ENCODE measurements around the gene NEU4. TPM values are rescaled to one million over a fixed set of nuclear protein-coding genes. Genes with fewer than 3 reads are reported as not detected.
"Not testable (repeated sequence)": the region's sequence is repeated elsewhere in the genome, so short reads cannot be mapped to it uniquely, and the experiment has no call there.

Gene NEU4
- total RNA-seq, 1 donor from 2014 or later: 0.42 TPM

DNA sequence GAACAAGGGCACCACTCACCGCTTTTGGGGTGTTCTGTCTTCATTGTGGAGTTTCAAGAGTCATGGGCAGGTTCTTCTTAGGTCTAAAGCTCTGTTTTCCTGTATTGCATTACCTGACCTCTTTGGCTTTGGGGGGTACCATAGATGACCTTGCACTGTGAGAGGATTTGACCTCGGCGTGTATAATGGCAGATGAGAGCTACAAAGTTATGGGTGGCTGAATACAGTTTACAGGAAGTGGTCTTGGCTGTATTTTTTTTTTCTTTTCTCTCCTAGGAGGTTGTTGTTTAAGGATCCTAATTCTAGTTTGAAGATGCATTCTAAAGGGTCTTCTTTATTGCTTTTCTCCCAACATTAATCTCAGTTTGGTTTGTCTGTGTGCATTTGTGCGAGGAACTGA lies 20.9 kb upstream of the NEU4 start:
- no peaks in the 10 kb centered on the region for H3K4me1 Mint-ChIP-seq (ENCODE audit: low read depth)

DNA sequence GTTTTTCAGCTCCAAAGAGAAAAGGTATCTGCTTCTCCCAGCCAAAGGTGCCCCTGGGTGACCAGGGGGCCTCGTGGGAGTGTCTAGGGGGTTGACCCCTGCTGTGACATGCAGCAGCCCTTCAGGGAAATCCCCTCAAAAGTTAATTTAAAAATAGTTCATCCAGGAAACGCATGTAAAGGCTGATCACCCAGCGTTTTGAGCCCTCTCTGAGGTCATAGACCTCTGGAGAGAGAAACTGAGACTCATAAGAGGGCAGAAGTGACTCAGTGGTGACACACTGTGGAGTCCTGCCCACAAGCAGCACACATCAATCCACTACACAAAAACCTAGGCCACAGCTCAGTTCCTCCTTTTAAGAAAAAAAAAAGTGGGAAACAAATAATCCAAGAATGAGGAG lies 20.4 kb upstream of the NEU4 start:
- Mint-ChIP-seq H3K27me3 (ENCODE audit: low read depth) (peaks cover 2% of the 10 kb centered on the region), H3K4me1 (ENCODE audit: low read depth) (no peaks in the 10 kb centered on the region), H3K4me3 (ENCODE audit: unreplicated experiment) (no peak overlapping the region), H3K27ac (ENCODE audit: unreplicated experiment) (no peak overlapping the region), H3K36me3 (ENCODE audit: low read depth) (peaks cover 4% of the 10 kb centered on the region), H3K9me3 (ENCODE audit: low read depth) (peaks cover 7% of the 10 kb centered on the region)
- TF ChIP-seq, protein P1, sequence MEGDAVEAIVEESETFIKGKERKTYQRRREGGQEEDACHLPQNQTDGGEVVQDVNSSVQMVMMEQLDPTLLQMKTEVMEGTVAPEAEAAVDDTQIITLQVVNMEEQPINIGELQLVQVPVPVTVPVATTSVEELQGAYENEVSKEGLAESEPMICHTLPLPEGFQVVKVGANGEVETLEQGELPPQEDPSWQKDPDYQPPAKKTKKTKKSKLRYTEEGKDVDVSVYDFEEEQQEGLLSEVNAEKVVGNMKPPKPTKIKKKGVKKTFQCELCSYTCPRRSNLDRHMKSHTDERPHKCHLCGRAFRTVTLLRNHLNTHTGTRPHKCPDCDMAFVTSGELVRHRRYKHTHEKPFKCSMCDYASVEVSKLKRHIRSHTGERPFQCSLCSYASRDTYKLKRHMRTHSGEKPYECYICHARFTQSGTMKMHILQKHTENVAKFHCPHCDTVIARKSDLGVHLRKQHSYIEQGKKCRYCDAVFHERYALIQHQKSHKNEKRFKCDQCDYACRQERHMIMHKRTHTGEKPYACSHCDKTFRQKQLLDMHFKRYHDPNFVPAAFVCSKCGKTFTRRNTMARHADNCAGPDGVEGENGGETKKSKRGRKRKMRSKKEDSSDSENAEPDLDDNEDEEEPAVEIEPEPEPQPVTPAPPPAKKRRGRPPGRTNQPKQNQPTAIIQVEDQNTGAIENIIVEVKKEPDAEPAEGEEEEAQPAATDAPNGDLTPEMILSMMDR (IDR thresholded peaks at IDR 0.05): no peak
- DNase-seq (ENCODE audit: low spot score): no peak

More for the DNA sequence above, 20.9 kb upstream of the NEU4 start:
- H3K36me3 Mint-ChIP-seq (ENCODE audit: low read depth): peaks cover 2% of the 10 kb centered on the region
- no peak overlapping the region for H3K27ac Mint-ChIP-seq (ENCODE audit: unreplicated experiment)
- peaks cover 7% of the 10 kb centered on the region for H3K9me3 Mint-ChIP-seq (ENCODE audit: low read depth)
- peaks cover 2% of the 10 kb centered on the region for H3K27me3 Mint-ChIP-seq (ENCODE audit: low read depth)
- DNase-seq (ENCODE audit: low spot score): no peak
- no peak overlapping the region for H3K4me3 Mint-ChIP-seq (ENCODE audit: unreplicated experiment)
- TF ChIP-seq, protein P1 (IDR thresholded peaks at IDR 0.05): no peak

DNA sequence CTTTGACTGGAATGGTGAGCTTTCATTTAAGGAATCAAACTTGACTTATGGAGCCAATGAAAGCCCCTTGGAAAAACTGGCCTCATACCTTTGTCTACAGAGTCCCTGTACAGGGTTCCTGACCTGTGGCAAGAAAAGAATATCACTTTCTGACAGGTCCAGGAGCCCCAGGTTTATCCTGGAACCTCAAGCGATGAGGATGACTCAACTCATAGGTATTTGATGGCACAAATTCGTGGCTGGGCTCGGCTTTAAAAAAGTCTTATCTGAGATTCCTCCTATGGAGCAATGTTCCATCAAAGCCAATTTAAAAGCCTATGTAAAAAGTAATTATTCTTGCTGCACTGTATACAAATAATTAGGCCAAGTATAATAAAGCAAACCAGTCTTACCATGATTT lies 17.6 kb upstream of the NEU4 start:
- not testable (repeated sequence) for H3K9me3 Mint-ChIP-seq (ENCODE audit: low read depth); DNase-seq (ENCODE audit: low spot score); H3K36me3 Mint-ChIP-seq (ENCODE audit: low read depth); H3K27me3 Mint-ChIP-seq (ENCODE audit: low read depth); H3K27ac Mint-ChIP-seq (ENCODE audit: unreplicated experiment); H3K4me1 Mint-ChIP-seq (ENCODE audit: low read depth); H3K4me3 Mint-ChIP-seq (ENCODE audit: unreplicated experiment)

DNA sequence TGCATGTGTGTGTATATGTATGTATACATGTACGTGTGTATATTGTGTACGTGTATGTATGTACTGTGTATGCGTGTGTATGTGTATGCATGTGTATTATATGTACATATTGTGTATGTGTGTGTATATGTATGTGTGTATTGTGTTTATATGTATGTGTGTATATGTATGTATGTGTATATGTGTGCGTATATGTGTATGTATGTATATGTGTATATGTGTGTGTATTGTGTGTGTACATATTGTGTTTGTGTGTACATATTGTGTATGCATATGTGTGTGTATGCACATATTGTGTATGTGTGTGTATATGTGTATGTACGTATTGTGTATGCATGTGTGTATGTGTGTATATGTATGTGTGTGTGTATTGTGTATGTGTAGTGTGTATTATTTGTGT lies 15.6 kb upstream of the NEU4 start:
- H3K4me1 Mint-ChIP-seq (ENCODE audit: low read depth): no peaks in the 10 kb centered on the region
- TF ChIP-seq, protein P1 (IDR thresholded peaks at IDR 0.05): no peak
- no peak overlapping the region for H3K4me3 Mint-ChIP-seq (ENCODE audit: unreplicated experiment)
- H3K9me3 Mint-ChIP-seq (ENCODE audit: low read depth): peaks cover 7% of the 10 kb centered on the region
- DNase-seq (ENCODE audit: low spot score): no peak
- peaks cover 7% of the 10 kb centered on the region for H3K36me3 Mint-ChIP-seq (ENCODE audit: low read depth)
- H3K27ac Mint-ChIP-seq (ENCODE audit: unreplicated experiment): no peak overlapping the region
- peaks cover 3% of the 10 kb centered on the region for H3K27me3 Mint-ChIP-seq (ENCODE audit: low read depth)

DNA sequence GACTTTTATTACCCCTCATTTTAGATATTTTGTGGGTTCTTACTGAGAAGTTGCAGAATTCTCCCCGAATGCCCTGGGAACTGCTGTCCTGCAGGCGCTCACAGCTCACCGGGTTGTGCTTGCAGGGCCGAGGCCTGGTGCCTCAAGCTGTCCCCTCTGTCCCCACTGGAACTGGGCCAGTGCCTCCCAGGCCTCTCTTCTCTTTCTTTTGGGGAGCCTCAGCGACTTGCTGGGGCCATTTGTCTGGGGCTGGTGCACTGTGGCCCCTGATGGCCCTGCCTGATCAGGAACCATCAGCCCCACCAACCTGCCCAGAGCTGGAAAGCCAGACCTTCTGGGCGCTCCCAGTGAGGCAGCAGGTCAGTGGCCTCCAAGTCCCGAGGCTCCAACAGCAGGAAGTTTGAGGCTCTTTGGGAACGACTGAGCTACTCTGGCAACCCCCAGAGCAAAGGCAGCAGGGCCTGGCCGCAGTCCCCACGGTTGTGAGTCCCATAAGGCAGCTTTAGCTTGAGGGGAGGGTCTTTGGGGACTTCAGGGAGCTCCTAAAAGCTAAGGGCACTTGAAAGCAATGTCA lies 14.7 kb upstream of the NEU4 start:
- Mint-ChIP-seq H3K9me3 (ENCODE audit: low read depth) (peaks cover 7% of the 10 kb centered on the region), H3K4me1 (ENCODE audit: low read depth) (no peaks in the 10 kb centered on the region), H3K27ac (ENCODE audit: unreplicated experiment) (no peak overlapping the region), H3K36me3 (ENCODE audit: low read depth) (peaks cover 7% of the 10 kb centered on the region), H3K4me3 (ENCODE audit: unreplicated experiment) (no peak overlapping the region), H3K27me3 (ENCODE audit: low read depth) (peaks cover 3% of the 10 kb centered on the region)
- no peak for DNase-seq (ENCODE audit: low spot score)
- TF ChIP-seq, protein P1 (IDR thresholded peaks at IDR 0.05): no peak
